Eye (tissue), 1 donor: Measurements from ENCODE around the gene PDXK.

Experiments
- DNase-seq: peaks from one replicate; pipeline ENCODE4 v3.0.0-alpha.2; 2015

PDXK gene

DNA sequence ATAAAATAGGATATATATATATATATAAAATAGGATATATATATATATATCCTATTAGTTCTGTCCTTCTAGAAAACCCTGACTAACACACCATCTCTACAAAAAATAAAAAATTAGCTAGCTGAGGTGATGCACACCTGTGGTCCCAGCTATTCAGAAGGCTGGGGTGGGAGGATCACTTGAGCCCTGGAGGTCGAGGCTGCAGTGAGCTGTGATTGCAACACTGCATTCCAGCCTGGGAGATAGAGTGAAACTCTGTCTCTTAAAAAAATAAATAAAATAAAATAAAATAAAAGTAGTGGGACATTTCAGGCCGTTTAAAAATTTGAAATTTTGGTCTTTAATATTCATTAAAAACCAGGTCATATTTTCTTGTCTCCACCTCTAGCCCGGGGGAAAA is 66.2 kb downstream of the PDXK start:
- DNase-seq, result no peak

GRCh38 chr21:43786300-43786806 is 67.4 kb downstream of the PDXK start:
- DNase-seq, result peak; percentile 43

DNA sequence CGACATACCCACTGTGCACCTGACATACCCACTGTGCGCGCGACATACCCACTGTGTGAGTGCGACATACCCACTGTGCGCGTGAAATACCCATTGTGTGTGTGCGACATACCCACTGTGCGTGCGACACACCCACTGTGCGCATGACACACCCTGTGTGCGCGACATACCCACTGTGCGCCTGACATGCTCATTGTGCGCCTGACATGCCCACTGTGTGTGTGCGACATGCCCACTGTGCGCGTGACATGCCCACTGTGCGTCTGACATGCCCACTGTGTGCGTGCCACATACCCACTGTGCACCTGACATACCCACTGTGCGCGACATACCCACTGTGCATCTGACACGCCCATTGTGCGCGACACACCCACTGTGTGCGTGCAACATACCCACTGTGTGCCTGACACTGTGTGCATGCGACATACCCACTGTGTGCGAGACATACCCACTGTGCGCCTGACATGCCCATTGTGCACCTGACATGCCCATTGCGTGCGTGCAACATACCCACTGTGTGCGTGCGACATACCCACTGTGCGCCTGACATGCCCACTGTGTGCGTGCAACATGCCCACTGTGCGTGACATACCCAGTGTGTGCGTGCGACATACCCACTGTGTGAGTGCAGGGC is 68.0 kb downstream of the PDXK start:
- no peak for DNase-seq

DNA sequence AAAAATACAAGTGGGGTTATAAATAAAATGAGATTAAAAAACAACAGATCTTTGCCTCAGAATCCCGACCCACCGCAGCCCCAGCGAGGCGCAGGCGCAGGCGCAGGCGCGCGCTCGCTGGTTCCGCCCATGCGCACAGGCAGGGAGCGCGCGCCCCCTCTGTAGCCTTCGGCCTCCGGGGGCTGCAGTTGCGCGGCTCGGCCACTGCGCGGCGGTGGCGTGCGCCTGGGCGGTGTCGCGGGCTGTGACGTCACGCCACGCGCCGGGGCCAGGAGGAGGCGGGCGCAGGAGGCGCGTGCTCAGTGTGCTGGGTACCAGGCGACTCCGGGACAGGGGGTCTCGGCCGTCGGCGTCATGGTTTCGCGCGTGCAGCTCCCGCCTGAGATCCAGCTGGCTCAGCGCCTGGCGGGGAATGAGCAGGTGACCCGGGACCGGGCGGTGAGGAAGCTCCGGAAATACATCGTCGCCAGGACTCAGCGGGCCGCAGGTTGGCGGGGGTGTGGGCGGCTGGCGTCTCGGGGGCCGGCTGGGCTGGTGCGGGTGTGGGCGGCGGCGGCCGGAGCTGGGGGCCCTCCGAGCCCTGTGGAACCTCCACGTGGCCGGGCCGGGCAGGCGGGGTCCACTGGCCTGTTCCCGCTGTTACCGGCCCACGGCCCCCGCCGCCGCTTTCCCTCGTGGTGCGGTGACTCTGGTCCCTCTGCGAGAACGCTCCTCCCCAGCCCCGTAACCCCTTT is 70.5 kb downstream of the PDXK start, which contains the start of gene RRP1:
Gene RRP1, plus strand, starts transcription at position 302 of the 734 bp plus-strand sequence. Its CDS starts 53 bp downstream, at position 355.
- peak; percentile 98 for DNase-seq

- no peak for DNase-seq
Observed at GRCh38 chr21:43790010-43790524, 71.1 kb downstream of the PDXK start.

GRCh38 chr21:43792406-43792805 is 73.5 kb downstream of the PDXK start:
- no peak for DNase-seq

DNA sequence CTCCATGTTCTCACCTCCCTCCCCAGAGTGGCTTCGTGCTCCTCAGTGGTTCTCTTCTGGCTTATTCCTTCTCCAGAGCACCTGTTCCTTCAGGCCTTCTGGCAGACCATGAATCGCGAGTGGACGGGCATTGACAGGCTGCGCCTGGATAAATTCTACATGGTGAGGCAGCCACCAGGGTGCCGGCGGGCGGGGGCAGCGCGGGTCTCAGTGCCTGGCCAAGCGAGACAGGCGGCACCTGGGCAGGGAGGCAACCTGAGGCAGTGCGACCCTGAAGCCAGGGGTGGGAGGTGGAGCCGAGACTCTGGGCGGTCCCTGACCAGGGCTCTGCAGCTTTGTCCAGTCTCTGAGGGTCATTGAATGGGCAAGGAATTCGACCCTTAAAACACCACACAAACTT is 74.3 kb downstream of the PDXK start:
- no peak for DNase-seq

- no peak for DNase-seq
Observed at GRCh38 chr21:43794311-43794710, 75.4 kb downstream of the PDXK start.

DNA sequence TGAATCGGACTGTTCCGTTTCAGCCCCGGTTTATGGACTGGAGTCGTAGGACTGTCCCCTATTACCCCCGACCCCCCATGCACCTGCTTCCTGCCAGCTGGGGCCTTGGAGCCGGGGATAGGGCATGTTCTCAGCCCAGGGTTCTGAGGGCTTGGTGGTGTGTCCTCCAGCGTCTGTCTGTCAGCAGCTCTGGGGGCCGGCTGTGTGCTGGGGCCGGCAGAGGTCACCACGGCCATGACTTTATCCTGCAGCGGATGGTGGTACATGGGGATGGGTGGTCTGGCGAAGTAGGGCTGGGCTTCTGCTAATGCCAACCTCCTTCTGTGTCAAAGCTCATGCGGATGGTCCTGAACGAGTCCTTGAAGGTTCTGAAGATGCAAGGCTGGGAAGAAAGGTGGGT is 75.9 kb downstream of the PDXK start:
- DNase-seq, result no peak

GRCh38 chr21:43797415-43797814 is 78.5 kb downstream of the PDXK start:
- no peak for DNase-seq

GRCh38 chr21:43797925-43798715 is 79.2 kb downstream of the PDXK start:
- DNase-seq, result no peak

DNA sequence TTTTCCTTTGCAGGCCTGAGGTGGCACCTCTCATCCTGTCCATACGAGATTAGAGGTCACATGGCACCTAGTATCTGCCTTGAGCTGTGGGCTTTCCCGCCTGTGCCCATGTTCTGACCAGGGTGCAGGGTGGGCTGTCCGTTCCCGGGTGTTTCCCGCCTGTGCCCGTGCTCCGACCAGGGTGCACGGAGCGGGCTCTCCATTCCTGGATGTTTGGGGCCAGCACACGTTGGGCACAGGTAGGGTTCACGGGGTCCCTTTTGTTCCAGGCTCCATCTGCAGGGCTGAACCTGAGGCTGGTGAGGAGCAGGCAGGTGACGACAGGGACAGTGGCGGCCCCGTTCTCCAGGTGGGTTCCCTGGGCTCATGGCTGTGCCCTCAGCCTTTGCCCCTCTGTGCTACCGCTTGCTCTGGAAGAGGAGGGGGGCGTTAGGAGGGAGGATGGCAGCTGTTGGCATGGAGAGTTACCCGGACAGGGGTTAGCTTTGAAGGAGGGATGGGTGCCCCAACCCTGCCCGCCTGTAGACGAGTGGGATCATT is 80.4 kb downstream of the PDXK start:
- DNase-seq, result no peak

DNA sequence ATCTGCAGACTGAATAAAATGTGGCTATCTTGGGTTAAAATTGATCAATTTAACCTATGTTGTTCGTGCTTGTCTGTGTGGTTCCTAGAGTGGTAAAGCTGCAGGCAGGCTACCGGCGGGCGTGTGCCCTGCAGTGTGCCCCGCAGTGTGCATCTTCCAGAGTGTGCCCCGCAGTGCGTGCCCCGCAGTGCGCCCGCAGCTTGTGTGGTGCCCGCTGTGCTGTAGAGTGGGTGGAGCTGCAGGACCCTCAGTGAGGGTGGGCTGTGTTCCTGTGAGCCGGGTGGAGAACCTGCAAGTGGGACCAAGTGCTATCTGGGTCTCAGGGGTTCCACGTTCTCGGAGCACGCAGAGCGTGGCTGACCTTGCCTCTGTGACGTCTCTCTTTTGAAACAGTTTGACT is 81.2 kb downstream of the PDXK start:
- no peak for DNase-seq

DNA sequence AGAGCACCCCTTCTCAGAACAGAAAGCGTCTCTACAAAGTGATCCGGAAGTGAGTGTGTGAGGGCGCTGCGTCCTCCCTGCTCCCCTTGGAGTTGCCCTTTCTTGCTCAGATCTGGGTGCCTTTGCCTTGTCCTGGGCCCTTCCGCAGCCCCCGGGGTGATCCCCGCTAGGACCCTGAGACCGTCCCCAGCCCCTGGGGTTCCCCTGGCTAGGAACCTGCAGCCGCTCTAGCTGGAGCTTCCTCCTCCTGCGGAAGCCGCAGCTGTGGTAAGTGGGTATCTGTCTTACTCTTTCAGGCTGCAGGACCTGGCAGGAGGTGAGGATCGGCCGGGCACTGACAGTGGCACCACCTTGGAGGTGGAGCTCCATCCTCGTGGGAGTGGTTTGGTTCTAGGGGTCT is 81.6 kb downstream of the PDXK start:
- no peak for DNase-seq

GRCh38 chr21:43801006-43801783 is 82.3 kb downstream of the PDXK start:
- no peak for DNase-seq

GRCh38 chr21:43802713-43803313 is 83.9 kb downstream of the PDXK start:
- DNase-seq, result no peak

- no peak for DNase-seq
Observed at GRCh38 chr21:43803558-43804300, 84.8 kb downstream of the PDXK start.

DNA sequence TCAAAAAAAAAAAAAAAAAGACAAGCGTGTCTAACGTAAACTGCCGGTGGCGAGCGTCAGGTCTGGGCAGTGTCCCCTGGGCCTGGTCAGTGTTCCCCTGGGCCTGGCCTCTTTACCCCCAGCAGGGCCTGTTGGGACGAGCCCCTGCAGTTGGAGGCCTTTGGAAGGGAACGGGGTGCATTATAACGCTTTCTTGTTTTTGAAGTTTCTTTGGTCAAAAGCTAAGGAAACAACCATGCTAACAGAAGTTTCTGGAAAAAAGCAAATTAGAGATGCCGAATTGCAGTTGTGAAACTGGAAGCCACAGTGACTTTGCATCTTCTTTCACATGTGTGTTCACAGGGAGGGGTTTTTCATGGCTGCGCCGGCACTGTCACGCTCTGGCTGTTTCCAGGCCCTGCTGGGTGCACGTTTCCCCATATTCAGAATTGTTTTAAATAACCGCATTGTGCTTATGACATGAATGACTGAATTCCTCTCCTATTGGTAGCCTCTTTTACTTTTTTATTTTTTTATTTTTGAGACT is 86.4 kb downstream of the PDXK start:
- DNase-seq, result no peak

- no peak for DNase-seq
Observed at GRCh38 chr21:43806017-43806710, 87.2 kb downstream of the PDXK start.

DNA sequence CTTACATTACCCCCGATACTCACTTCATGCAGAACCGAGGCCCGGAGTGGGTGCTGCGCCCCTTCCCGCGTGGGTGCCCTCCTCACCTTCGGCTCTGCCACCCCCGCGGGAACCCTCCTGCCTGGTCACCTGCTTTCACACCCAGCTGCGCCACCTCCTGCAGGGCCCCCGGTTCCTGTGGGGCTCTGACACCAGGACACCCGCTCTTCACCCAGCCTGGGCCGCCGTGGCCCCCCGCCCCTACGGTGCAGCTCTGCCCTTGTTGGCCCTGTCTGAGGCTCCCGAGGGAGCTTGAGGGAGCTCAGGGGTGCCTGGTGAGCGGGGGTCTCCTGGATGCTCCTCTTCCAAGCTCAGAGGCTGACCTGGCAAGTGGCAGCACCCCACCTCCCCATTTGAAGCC is 89.4 kb downstream of the PDXK start:
- DNase-seq, result no peak
